Measurements from ENCODE around the gene HTR6. TPM values are rescaled to one million over a fixed set of nuclear protein-coding genes. Genes with fewer than 3 reads are reported as not detected.

HTR6 gene
- total RNA-seq, 1 experiment from 2014 or later: 0.37 TPM

DNA sequence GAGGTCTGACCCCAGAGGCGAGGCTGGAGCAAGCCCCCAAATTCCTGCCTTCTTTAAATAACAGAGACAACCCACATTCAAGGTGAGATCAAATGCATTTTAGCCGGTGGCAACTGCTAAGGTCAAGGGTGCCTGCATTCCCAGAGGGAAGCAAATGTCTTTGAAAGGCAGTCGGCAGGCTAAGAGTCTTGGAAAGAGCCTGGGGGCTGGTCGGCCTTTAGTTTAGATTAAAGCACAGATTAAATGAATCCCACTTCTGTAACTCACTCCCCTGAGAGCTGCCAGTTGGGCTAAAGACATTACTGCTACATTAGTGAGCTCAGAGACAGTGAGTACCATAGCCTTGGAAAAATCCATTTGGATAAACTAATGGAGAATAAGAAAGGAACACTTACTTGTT, 59.2 kb downstream of the HTR6 start:
- H3K9ac ChIP-seq (ENCODE audit: extremely low read depth, insufficient read length, low read length): no peak overlapping the region
- no peak overlapping the region for H3K23ac ChIP-seq (ENCODE audit: insufficient read length, low read depth, low read length)
- no peaks in the 10 kb centered on the region for H3K23me2 ChIP-seq (ENCODE audit: insufficient read length, low read depth, low read length, poor library complexity, severe bottlenecking)
- H4K91ac ChIP-seq (ENCODE audit: insufficient read length, low read depth, low read length): no peak overlapping the region
- H3K56ac ChIP-seq (ENCODE audit: insufficient read length, low read depth, low read length): no peak overlapping the region
- H2BK20ac ChIP-seq (ENCODE audit: low read depth, low read length, poor library complexity, severe bottlenecking): no peak overlapping the region
- no peak overlapping the region for H2AFZ ChIP-seq (ENCODE audit: low read length)
- H3K4me1 ChIP-seq (ENCODE audit: insufficient read depth, low read length): peaks cover 6% of the 10 kb centered on the region
- peaks cover 3% of the 10 kb centered on the region; the same call in 1 of the 2 replicates for H3K27me3 Mint-ChIP-seq (ENCODE audit: low read depth)
- H2BK15ac ChIP-seq (ENCODE audit: low read depth, low read length): no peak overlapping the region
- no peaks in the 10 kb centered on the region for H3K27me3 ChIP-seq (ENCODE audit: insufficient read depth, low read length)
- H3K18ac ChIP-seq (ENCODE audit: insufficient read length, low read depth, low read length): no peak overlapping the region
- H3K79me1 ChIP-seq (ENCODE audit: insufficient read depth, low read depth, low read length, poor library complexity, severe bottlenecking): no peaks in the 10 kb centered on the region
- peaks cover 18 to 33% of the 10 kb centered on the region in 2 experiments for H3K4me1 Mint-ChIP-seq
- WGBS (ENCODE audit: extremely low coverage, insufficient read length, low lambda C conversion rate): no CpG with 5 or more reads among the region's 4 CpGs
- H3T11ph ChIP-seq (ENCODE audit: low read length): no peak overlapping the region
- no peak overlapping the region for H3K4ac ChIP-seq (ENCODE audit: low read depth, low read length)
- H3K4me2 ChIP-seq (ENCODE audit: insufficient read depth, insufficient read length, low read length): no peak overlapping the region
- no peaks in the 10 kb centered on the region for H4K20me1 ChIP-seq (ENCODE audit: control insufficient read depth, insufficient read depth, insufficient read length)
- H3K79me2 ChIP-seq (ENCODE audit: insufficient read depth, low read length): no peaks in the 10 kb centered on the region
- no peak overlapping the region for H3K27ac Mint-ChIP-seq
- H3K36me3 Mint-ChIP-seq (ENCODE audit: insufficient read depth in 1 of 3, low read depth in 3 of 3): no peaks in the 10 kb centered on the region
- no peaks in the 10 kb centered on the region for H3K9me3 ChIP-seq (ENCODE audit: control insufficient read depth, low read depth, low read length)
- H3K14ac ChIP-seq (ENCODE audit: insufficient read depth, low read length): no peak overlapping the region
- no peak overlapping the region for H2AK5ac ChIP-seq (ENCODE audit: insufficient read length, low read length)
- no peaks in the 10 kb centered on the region; a peak in 1 of 5 replicates for H3K9me3 Mint-ChIP-seq
- no peak overlapping the region for H2BK120ac ChIP-seq (ENCODE audit: low read depth, low read length, poor library complexity, severe bottlenecking)
- no peak overlapping the region for H2BK5ac ChIP-seq (ENCODE audit: insufficient read length, low read length)
- no peak overlapping the region for H3K27ac ChIP-seq (ENCODE audit: insufficient read length, low read depth, low read length)
- DNase-seq: no peak
- TF ChIP-seq, protein P1, sequence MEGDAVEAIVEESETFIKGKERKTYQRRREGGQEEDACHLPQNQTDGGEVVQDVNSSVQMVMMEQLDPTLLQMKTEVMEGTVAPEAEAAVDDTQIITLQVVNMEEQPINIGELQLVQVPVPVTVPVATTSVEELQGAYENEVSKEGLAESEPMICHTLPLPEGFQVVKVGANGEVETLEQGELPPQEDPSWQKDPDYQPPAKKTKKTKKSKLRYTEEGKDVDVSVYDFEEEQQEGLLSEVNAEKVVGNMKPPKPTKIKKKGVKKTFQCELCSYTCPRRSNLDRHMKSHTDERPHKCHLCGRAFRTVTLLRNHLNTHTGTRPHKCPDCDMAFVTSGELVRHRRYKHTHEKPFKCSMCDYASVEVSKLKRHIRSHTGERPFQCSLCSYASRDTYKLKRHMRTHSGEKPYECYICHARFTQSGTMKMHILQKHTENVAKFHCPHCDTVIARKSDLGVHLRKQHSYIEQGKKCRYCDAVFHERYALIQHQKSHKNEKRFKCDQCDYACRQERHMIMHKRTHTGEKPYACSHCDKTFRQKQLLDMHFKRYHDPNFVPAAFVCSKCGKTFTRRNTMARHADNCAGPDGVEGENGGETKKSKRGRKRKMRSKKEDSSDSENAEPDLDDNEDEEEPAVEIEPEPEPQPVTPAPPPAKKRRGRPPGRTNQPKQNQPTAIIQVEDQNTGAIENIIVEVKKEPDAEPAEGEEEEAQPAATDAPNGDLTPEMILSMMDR (conservative IDR thresholded peaks at IDR 0.05): no peak
- peak overlapping the region in 1 of 2 experiments; percentile 41; a peak in 1 of 5 replicates for H3K4me3 Mint-ChIP-seq
- no peak overlapping the region for H2BK12ac ChIP-seq (ENCODE audit: insufficient read length, low read depth, low read length)
- no peak overlapping the region for H4K8ac ChIP-seq (replicated peaks; ENCODE audit: insufficient read length, low read depth, low read length)
- H4K5ac ChIP-seq (ENCODE audit: insufficient read length, low read depth, low read length): no peak overlapping the region
